Measurements from ENCODE around the gene MCRS1. TPM values are rescaled to one million over a fixed set of nuclear protein-coding genes. Genes with fewer than 3 reads are reported as not detected.

MCRS1 gene
- total RNA-seq, 4 donors from 2014 or later = 38.5 to 53.8 (median 41.5) TPM

GRCh38 chr12:49559011-49559675 is 8.8 kb downstream of the MCRS1 start:
- TF ChIP-seq CTCF (IDR thresholded peaks at IDR 0.05) (no peak), POLR2A (IDR thresholded peaks at IDR 0.05) (no peak)
- H3K4me3 ChIP-seq (ENCODE audit: low read depth, poor library complexity, severe bottlenecking) = no peak overlapping the region
- whole genome bisulfite sequencing, 2 donors = 92 to 95% methylated on average over 17 of the region's 17 CpGs
- intact Hi-C loops (cut with DNase I; ENCODE audit: low total_unique reads) = no loop called here
- peak in 1 of 2 donors; percentile 82 for DNase-seq (ENCODE audit: low spot score in 2 of 2)

- DNase-seq (ENCODE audit: low spot score in 2 of 2) = no peak
- WGBS, 2 donors = 90 to 95% methylated on average over 13 of the region's 13 CpGs
Measured at GRCh38 chr12:49558526-49558925, 9.4 kb downstream of the MCRS1 start.

GRCh38 chr12:49557917-49558215 is 10.1 kb downstream of the MCRS1 start:
- no peak overlapping the region for H3K4me3 ChIP-seq (ENCODE audit: low read depth, poor library complexity, severe bottlenecking)
- 53 to 84% methylated on average over 7 of the region's 7 CpGs for whole genome bisulfite sequencing, 2 donors
- TF ChIP-seq POLR2A (IDR thresholded peaks at IDR 0.05) (no peak), CTCF (IDR thresholded peaks at IDR 0.05) (no peak)
- no peak for DNase-seq (ENCODE audit: low spot score in 2 of 2)
- intact Hi-C loops (cut with DNase I; ENCODE audit: low total_unique reads) = no loop called here

More at GRCh38 chr12:49558526-49558925, 9.4 kb downstream of the MCRS1 start:
- H3K4me3 ChIP-seq (ENCODE audit: low read depth, poor library complexity, severe bottlenecking) = no peak overlapping the region
- TF ChIP-seq CTCF (IDR thresholded peaks at IDR 0.05) = no peak
- TF ChIP-seq POLR2A (IDR thresholded peaks at IDR 0.05) = no peak
- intact Hi-C loops (cut with DNase I; ENCODE audit: low total_unique reads) = no loop called here

DNA sequence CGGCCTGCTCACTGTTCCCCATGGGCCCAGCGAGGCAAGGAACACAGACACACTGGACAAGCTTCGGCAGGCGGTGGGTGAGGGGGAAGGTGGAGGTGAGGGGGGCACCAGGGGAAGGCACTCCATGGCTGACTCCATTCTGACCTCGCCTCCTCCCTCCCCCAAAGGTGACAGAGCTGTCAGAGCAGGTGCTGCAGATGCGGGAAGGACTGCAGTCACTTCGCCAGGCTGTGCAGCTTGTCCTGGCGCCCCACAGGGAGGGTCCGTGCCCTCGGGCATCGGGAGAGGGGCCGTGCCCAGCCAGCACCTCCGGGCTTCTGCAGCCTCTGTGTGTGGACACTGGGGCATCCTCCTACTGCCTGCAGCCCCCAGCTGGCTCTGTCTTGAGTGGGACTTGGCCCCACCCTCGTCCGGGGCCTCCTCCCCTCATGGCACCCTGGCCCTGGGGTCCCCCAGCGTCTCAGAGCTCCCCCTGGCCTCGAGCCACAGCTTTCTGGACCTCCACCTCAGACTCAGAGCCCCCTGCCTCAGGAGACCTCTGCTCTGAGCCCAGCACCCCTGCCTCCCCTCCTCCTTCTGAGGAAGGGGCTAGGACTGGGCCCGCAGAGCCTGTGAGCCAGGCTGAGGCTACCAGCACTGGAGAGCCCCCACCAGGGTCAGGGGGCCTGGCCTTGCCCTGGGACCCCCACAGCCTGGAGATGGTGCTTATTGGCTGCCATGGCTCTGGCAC is 10.6 kb downstream of the MCRS1 start:
- no peak overlapping the region for H3K4me3 ChIP-seq (ENCODE audit: low read depth, poor library complexity, severe bottlenecking)
- intact Hi-C loops (cut with DNase I; ENCODE audit: low total_unique reads) = no loop called here
- DNase-seq (ENCODE audit: low spot score in 2 of 2) = no peak
- TF ChIP-seq POLR2A (IDR thresholded peaks at IDR 0.05) (no peak), CTCF (IDR thresholded peaks at IDR 0.05) (no peak)
- 88 to 93% methylated on average over 16 to 18 of the region's 18 CpGs for WGBS, 2 donors

GRCh38 chr12:49556391-49557186 is 11.4 kb downstream of the MCRS1 start:
- intact Hi-C loops (cut with DNase I; ENCODE audit: low total_unique reads) = no loop called here
- DNase-seq (ENCODE audit: low spot score in 2 of 2) = peak in 1 of 2 donors; percentile 71
- TF ChIP-seq POLR2A (IDR thresholded peaks at IDR 0.05) (no peak), CTCF (IDR thresholded peaks at IDR 0.05) (no peak)
- no peak overlapping the region for H3K4me3 ChIP-seq (ENCODE audit: low read depth, poor library complexity, severe bottlenecking)
- WGBS, 2 donors = 86 to 88% methylated on average over 12 of the region's 12 CpGs
